IPS-18c (cell line): ENCODE data around the gene TERF2IP.

Source experiments
- H3K4me3 ChIP-seq: 2 replicates; pipeline ENCODE4 v1.7.0; 2013; ENCODE audit warnings: low read depth, mild to moderate bottlenecking, low read length, moderate library complexity; ENCODE audit not compliant: insufficient read depth
- H3K9me3 ChIP-seq: one replicate; pipeline ENCODE4 v1.6.1; 2013; ENCODE audit warnings: mild to moderate bottlenecking, low read length, moderate library complexity; ENCODE audit not compliant: control insufficient read depth, insufficient read depth

Gene TERF2IP

GRCh38 chr16:75628351-75628750, 19.2 kb upstream of the TERF2IP start:
- H3K9me3 ChIP-seq = no peaks in the 10 kb centered on the region
- no peak overlapping the region for H3K4me3 ChIP-seq

GRCh38 chr16:75629132-75629531, 18.4 kb upstream of the TERF2IP start:
- Histone ChIP-seq H3K4me3 (no peak overlapping the region), H3K9me3 (no peaks in the 10 kb centered on the region)

- no peaks in the 10 kb centered on the region for H3K9me3 ChIP-seq
- H3K4me3 ChIP-seq = no peak overlapping the region
Measured at GRCh38 chr16:75630052-75630451, 17.5 kb upstream of the TERF2IP start.

GRCh38 chr16:75632857-75633256, 14.7 kb upstream of the TERF2IP start:
- Histone ChIP-seq H3K9me3 (no peaks in the 10 kb centered on the region), H3K4me3 (no peak overlapping the region)

GRCh38 chr16:75635036-75635435, 12.5 kb upstream of the TERF2IP start:
- H3K9me3 ChIP-seq = no peaks in the 10 kb centered on the region
- H3K4me3 ChIP-seq = no peak overlapping the region

GRCh38 chr16:75640598-75640997, 7.0 kb upstream of the TERF2IP start:
- Histone ChIP-seq H3K4me3 (no peak overlapping the region), H3K9me3 (no peaks in the 10 kb centered on the region)

GRCh38 chr16:75644240-75645012, 3.1 kb upstream of the TERF2IP start:
- Histone ChIP-seq H3K9me3 (no peaks in the 10 kb centered on the region), H3K4me3 (no peak overlapping the region)

GRCh38 chr16:75647112-75647491, 471 bp upstream of the TERF2IP start:
- no peaks in the 10 kb centered on the region for H3K9me3 ChIP-seq
- peak overlapping the region; percentile 98 for H3K4me3 ChIP-seq

- no peaks in the 10 kb centered on the region for H3K9me3 ChIP-seq
- peak overlapping the region; percentile 98 for H3K4me3 ChIP-seq
Measured at GRCh38 chr16:75648265-75649076, 898 bp downstream of the TERF2IP start.

- no peak overlapping the region for H3K4me3 ChIP-seq
Measured at GRCh38 chr16:75653922-75654321, 6.3 kb downstream of the TERF2IP start.

GRCh38 chr16:75658175-75658574, 10.6 kb downstream of the TERF2IP start:
- Histone ChIP-seq H3K9me3 (no peaks in the 10 kb centered on the region), H3K4me3 (no peak overlapping the region)

More at GRCh38 chr16:75653922-75654321, 6.3 kb downstream of the TERF2IP start:
- H3K9me3 ChIP-seq = no peaks in the 10 kb centered on the region

- no peaks in the 10 kb centered on the region for H3K9me3 ChIP-seq
- no peak overlapping the region for H3K4me3 ChIP-seq
Measured at GRCh38 chr16:75660321-75660720, 12.7 kb downstream of the TERF2IP start.

- H3K9me3 ChIP-seq = no peaks in the 10 kb centered on the region
- no peak overlapping the region for H3K4me3 ChIP-seq
Measured at GRCh38 chr16:75660726-75661302, 13.2 kb downstream of the TERF2IP start.

- H3K4me3 ChIP-seq = no peak overlapping the region
- no peaks in the 10 kb centered on the region for H3K9me3 ChIP-seq
Measured at GRCh38 chr16:75667503-75667902, 19.9 kb downstream of the TERF2IP start.

GRCh38 chr16:75676909-75677308, 29.3 kb downstream of the TERF2IP start, which contains the start of gene CPHXL2:
Gene CPHXL2, minus strand, starts transcription at chr16:75677009. Its CDS starts 10 bp downstream, at chr16:75676999.
- no peaks in the 10 kb centered on the region for H3K9me3 ChIP-seq
- H3K4me3 ChIP-seq = no peak within 1 kb of the TSS

GRCh38 chr16:75679366-75679765, 31.8 kb downstream of the TERF2IP start:
- H3K9me3 ChIP-seq = peaks cover 8% of the 10 kb centered on the region
- no peak overlapping the region for H3K4me3 ChIP-seq

GRCh38 chr16:75682308-75682707, 34.7 kb downstream of the TERF2IP start:
- Histone ChIP-seq H3K4me3 (no peak overlapping the region), H3K9me3 (peaks cover 9% of the 10 kb centered on the region)

- Histone ChIP-seq H3K9me3 (peaks cover 11% of the 10 kb centered on the region), H3K4me3 (no peak overlapping the region)
Measured at GRCh38 chr16:75687361-75687760, 39.8 kb downstream of the TERF2IP start.
